HL-60/S4 (cell line): Measurements from ENCODE around the gene ISCA1.

ENCODE experiments used
- in situ Hi-C: fragments of 300-500 bp; cut with MboI; formaldehyde crosslinking; loops from 2 replicates; pipeline ENCODE4 v1.14.3; 2022; ENCODE audit warnings: low sequenced_read_pairs

Gene ISCA1

DNA sequence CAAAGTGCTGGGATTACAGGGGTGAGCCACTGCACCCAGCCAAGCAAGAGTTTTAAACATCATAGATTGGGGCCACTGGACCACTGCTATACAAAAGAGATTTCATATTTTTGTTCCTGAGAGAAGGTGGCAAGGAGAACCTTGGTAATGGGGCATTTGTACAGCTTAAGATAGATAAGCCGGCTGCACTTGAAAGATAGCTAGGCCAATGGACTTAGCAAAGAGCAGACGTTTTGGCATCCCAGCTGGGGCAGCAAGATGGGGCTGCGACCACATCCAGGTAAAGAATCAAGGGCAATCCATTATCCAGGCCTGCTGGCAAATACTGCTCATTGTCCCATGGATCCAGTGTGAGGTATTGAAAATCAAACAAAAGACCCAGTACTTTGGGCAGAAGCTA, 3.9 kb upstream of the ISCA1 start:
- in situ Hi-C loops, result no loop called here

DNA sequence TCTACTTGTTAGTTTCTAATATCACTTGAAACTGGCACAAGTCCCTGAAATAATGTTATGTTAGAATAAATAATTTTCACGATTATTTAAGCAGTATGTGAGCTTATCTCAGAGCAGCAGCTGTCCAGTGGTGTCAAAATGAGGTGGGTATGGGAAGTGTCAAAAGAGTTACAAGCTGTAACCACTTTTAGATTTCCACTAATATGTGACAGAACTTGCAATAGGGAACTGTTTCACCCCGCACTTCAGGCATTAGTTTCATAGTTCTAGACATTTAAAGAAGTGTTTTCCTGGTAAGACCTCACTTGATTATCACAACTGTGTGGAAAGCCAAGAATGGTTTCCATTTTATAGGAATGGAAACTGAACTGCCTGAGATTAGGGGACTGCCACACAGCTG, 2.9 kb upstream of the ISCA1 start:
- in situ Hi-C loops, result no loop called here

DNA sequence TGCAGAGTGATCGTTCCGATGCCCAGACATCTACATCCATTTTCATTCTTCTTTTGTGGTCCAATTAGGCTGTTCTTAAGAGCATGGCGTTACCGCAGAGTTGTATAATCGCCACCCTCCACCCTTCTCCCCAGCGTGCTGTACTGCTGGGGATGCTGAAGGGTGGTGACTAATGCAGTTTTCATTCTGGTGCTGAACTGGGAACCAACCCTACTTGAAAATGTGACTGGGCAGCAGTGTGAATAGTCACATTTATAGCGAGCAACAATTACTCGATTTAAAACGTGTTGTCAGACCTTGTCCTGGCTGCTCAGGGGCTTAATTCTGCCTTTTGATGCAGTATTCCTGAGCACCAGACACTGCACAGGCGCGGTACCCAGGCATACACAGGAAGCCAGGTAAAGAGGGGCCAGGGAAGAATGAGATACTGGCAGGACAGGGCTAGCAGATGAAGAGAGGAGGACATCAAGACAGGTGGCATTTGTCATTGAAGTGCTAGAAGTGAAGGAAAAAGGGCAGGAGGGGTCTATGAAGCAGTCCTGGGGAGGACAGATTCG, 719 bp upstream of the ISCA1 start:
- in situ Hi-C loops, result no loop called here

DNA sequence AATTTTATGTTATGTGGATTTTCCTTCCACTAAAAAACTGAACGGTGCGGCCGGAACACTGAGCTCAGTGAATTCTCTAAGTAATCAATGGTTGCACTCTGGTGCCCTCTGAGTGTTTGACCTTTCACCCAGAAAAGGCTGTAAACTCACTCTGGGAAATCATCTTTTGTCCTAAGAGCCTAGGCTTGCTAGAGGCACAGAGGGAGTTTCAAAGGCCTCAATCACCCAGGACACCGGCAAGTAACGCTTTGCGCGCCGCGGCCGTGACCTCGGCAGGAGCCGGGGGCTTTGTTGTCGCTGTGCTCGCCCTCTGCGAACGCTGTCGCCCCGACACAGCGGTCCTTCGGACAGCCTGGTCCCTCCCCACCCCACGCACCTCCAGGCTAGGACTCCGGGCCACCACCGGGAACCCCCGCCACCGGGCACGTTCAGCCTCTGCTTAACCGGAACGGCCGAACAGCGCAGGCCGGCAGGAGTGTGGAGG, 703 bp downstream of the ISCA1 start:
- in situ Hi-C loops, result no loop called here

DNA sequence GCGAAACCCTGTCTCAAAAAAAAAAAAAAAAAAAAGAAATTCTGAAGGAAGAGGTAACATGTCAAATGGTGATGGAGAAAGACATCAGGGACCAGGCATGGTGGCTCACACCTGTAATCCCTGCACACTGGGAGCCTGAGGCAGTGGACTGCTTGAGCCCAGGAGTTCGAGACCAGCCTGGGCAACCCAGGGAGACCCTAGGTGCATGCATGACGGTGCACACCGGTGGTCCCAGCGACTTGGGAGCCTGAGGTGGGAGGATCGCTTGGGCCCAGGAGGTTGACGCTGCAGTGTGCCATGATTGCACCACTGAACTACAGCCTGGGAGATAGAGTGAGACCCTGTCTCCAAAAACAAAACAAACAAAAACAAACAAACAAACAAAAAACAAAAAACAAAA, 1.8 kb downstream of the ISCA1 start:
- in situ Hi-C loops, result no loop called here

DNA sequence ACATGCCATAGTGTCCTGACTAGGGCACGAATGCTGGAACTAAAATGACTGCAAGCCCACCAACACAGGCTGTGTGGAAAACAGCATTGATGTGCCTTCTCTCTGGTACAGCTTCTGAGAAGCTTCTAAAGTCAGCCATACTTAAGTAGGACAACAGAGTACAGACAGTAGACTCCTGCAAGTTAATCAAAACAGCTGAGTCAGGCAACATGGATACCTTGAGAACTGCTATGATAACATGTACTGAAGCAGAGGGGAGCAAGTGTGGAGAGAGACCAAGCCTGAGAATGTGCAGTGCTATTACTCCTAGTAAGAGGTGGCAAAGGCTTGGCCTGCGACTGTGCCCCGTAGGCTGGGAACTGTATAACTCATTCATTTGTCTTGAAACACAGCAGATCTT, 2.5 kb downstream of the ISCA1 start:
- in situ Hi-C loops, result no loop called here

DNA sequence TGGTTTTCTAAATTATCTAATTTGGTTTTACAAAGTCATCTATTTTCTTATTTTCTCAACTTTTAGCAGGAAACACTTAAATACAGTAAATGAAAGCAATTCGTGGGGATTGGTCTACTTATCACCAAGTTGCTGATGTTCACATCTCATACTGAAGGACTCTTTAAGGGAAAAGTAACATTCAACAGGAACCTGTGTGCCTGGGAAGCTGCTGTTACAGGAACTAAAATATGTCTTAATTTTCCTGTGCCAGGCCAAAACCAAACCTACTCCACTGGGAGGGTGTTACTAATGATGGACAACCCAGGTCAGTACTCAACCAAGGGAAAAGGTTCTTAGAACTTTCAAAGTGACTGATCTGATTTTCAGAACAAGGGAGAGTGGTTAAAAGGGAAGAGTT, 5.3 kb downstream of the ISCA1 start:
- in situ Hi-C loops, result no loop called here

DNA sequence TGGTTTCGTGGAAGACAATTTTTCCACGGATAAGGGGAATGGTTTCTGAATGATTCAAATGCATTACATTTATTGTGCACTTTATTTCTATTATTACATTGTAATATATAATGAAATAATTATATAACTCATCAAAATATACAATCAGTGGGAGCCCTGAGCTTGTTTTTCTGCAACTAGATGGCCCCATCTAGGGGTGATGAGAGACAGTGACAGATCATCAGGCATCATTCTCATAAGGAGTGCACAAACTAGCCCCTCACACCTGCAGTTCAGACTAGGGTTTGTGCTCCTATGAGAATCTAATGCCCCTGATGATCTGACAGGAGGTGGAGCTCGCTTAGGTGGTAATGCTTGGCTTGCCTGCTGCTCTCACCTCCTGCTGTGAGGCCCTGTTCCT, 6.4 kb downstream of the ISCA1 start:
- in situ Hi-C loops, result no loop called here

DNA sequence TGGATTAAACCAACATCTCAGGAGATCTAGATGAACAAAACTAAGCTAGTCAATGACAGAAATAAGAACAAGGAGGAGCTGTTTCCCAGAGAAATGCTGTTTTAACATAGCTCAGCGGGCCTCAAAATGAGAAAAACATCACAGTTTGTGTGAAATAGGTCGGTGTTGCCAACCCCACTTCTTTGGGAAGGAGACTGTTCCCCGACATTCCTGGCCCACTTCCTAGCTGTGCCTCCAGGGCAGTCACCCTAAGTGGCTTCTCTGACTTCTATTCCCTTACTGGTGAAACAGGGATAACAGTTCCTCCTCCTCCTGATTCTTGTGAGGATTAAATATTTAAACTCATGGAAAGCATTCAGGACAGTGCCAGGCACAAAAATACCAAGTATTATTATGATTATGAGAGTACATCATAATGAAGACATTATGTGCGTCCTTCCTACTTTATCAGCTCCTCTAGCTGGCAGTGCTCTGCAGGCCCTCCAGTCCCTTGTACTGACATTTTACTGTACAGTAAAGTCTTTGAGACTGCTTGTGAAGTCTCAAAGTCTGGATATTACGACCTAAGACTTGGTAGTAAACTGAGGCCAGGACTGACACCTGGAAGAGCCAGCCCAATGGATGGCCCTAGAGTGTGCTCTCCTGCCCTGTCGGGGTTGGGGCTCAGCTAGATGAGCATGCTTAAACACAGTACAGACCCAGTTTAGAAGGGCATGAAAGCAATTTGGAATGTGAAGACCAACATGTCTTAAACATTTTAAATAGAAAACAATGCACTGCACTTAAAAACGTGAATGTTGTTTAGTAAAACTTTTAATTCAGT, 7.3 kb downstream of the ISCA1 start:
- in situ Hi-C loops, result no loop called here

DNA sequence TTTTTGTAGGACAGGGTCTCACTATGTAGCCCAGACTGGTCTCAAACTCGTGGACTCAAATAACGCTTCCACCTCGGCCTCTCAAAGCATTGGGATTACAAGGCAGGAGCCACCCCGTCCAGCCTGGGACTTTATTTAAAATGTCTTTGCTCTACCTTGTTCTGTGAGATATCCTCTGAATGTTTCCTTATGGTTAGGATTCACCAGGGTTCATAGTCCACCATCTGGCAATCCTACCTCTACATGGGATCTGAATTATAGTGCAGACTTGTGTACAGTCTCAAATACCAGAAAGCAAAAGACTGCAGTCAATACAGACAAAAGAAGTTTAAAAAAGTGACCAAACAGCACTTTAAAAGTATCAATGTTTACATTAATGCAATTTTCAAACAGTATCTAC, 10.1 kb downstream of the ISCA1 start:
- in situ Hi-C loops, result no loop called here

DNA sequence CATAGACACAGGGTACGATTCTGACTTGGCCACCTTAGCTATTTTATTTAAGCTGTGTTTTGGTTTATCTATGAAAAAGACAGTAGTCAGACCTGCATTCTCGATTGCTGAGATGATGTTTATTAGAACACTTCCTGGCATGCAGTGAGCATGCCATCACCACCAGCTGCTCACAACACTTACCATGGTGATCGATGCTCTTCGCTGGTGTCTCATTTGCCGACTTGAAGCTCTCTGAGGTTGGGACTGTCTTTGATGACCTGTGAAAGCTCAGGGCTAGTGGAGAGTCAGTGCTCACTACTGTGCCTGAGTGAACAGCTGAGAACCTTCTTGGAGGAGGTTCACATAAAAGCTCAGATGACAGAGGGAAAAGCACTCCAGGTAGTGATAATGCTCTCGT, 18.5 kb downstream of the ISCA1 start:
- in situ Hi-C loops, result no loop called here

DNA sequence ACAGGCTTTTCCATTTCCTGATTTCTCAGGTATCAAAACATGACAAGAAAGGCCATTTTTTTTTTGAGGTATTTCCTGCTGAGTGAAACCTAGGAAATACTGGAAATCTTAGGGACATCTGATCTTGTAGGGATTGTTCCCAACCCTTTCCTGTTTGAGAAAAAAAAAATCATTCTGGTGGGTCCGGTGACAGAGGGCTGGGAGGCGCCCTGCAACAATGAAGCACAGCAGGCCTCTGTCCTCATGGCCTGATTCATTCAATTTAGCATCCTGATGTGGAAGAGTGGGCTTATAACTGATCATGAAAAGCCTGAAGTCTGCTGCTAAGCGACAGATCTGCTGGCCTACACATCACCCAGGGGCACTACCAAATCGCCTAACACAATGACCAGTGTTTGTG, 19.8 kb downstream of the ISCA1 start:
- in situ Hi-C loops, result no loop called here

DNA sequence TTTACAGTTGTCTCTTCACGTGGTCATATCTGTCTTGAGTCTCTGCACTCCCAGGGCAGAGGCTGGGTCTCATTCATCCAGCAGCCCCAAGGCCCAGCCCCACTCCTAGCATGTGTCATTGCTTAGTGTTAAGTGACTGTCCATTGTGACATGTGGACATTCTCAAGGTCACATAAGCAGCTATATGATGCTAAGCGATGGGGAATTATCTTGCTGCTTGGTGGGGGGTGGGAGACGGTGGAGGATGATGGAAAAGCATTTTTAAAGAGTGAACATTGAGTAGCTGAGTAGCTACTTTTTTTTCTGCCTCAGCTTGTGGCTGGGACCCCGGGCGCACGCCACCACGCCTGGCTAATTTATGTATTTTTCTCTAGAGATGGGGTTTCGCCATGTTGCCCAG, 22.8 kb downstream of the ISCA1 start, which contains the start of gene C9orf153:
C9orf153 (minus strand) TSS at position 101 of the 400 bp plus-strand sequence. CDS start 30,054 bp downstream, outside the sequence.
- in situ Hi-C loops, result no loop called here

DNA sequence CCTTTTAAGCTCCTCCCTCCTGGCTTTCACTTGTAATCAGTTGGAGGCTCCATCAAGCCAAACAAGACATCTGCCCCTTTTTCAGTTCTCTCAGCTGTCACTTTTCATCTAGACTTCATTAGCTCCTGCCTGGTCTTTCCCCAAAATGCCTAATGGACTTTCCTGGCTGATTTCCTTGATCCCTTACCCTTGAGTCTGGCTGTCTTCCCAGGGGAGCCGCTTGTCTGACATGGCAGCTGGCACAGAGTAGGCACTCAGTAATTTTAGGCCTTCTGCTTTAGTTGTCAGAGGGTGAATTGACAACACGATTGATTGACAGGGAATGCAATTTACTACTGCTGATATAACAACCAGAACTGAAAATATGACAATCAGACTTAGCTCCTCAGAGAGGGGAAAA, 24.9 kb downstream of the ISCA1 start:
- in situ Hi-C loops, result no loop called here

DNA sequence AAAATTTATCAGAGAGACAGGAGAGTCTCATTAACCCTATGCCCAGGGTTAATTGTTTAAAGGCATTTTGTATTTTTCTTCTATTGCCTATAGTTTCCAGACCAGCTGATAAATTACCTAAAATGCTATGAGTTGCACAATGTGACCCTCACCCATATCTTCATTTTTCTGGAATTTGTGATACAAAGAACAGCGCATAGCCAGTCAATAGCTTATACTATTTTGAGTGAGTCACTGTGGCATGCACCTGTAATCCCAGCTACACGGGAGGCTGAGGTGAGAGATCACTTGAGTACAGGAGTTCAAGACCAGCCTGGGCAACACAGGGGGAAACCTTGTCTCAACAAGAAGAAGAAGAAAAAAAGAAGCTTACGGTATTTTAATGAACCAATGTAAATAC, 25.7 kb downstream of the ISCA1 start:
- in situ Hi-C loops, result no loop called here

DNA sequence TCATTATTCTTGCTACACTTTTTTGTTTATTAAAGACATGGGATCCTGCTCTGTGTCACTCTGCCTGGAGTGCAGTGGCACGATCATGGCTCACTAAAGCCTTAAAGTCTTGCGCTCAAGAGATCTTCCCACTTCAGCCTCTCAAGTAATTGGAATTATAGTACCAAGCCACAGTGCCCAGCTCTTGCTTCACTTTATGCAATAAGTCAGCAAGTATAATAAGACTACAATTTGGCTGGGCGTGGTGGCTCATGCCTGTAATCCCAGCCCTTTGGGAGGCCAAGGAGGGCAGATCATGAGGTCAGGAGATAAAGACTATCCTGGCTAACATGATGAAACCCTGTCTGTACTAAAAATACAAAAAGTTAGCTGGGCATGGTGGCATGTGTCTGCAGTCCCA, 28.8 kb downstream of the ISCA1 start:
- in situ Hi-C loops, result no loop called here

DNA sequence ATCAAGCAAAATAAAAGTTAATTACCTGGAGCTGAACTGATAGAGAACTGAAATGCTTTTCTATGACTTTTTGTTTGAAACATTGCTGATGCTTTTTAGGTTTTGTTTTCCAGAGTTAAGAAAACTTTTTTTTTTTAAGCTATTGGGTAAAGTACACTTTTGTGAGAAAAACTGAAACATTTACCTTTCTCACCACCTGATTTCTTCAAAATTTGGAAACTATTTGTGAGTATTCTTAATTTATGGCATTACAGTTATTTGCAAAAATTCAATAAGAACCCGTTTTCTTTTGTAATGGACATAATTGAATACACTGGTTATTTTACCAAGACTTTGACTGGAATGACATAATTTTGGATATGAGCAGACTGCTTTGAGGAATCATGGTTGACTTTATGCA, 29.5 kb downstream of the ISCA1 start:
- in situ Hi-C loops, result no loop called here

DNA sequence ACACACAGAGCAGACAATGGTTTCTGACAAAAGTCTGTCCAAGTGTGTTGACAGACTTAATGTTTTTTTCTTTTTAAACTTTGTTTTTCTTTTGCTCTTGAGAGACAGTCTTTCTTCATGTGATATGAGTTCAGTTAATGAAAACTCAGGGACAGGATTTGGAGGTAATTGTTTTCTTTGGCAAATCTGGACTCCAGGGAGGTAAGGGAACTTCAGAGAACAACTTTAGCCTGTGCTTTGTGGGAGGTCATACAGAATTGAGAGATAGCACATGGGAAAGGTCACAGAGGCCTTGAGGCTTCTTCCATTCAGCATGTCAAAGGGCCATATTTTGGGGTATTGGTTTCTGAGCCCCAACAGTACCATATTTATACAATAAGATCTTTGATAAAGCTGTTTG, 32.2 kb downstream of the ISCA1 start:
- in situ Hi-C loops, result no loop called here

DNA sequence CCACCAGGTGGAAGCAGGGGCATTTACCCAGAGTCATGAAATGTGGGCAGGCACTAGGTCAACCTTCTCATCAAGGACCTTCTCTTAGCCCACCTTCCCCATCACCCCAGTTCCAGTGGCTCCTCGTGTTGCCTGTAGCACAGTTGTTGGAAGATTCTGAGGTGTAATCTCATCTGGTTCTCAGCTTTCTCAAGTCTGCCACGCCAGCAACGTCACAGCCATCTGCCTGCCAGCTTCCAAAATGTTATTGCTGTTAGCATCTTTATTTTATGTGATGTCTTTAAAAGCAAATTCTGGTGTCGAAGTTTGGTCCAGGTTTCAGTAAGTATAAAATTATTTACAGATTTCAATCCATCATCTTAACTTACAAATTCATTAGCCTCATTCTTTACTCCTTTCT, 33.6 kb downstream of the ISCA1 start:
- in situ Hi-C loops, result loop anchor here (25.0 kb wide), 1 partner anchor 436 kb away; no protein-coding TSS in a partner anchor

DNA sequence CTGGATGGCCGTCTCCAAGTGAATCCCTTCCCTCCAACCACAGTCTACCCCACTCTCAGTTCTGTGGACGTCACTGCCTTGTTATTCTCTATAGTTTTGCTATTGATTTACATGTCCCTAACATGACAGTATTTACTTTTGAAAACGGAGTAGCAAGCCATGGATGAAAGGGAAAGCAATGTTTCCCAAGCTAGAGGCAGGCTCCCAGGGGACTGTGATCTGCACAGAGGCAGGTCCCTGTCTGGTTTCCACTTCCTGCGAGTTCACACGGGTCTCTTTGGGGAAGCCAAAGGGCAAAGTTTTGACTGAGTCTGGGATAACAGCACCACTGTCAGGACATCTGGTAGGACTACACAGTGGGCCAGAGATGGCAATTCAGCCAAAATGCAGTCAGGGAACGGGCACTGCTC, 35.6 kb downstream of the ISCA1 start:
- in situ Hi-C loops, result loop anchor here (25.0 kb wide), 1 partner anchor 434 kb away; no protein-coding TSS in a partner anchor

DNA sequence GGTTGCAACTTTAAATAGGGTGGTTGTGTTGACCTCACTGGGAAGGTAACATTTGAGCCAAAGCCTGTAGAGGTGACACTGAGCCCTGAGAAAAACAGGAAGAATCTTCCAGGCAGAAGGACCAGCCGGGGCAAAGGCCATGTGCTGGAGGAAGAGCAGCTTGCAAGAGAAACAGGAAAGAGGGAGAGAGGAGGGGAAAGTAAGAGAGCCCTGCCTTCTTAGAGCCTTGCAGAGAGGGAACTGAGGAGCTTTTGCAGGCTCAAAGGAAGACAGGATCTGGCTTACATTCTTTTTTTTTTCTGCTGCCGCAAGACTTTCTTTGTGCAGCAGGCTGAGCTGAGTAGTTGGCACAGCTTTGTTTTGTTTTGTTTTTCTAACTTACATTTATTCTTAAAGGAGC, 40.3 kb downstream of the ISCA1 start:
- in situ Hi-C loops, result loop anchor here (25.0 kb wide), 1 partner anchor 430 kb away; no protein-coding TSS in a partner anchor

DNA sequence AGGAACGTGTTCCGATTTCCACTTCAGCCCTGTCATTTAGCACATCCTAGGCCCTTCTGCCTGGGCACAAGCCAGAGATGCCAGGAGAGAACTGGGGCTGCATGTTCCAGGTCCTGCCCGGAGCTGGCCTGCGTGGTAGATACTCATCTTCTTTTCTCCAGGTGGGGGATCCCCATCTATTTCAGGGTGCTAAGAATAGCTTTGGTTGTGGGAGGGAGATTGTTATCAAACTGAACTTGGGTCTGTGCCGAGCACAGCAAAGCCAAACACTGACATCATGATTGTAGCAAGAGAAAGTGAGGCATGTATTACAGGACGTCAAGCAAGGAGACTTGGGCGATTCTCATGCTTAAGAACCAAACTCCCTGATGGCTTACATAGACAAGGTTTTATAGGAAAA, 41.1 kb downstream of the ISCA1 start:
- in situ Hi-C loops, result loop anchor here (25.0 kb wide), 1 partner anchor 429 kb away; no protein-coding TSS in a partner anchor
